PC-3 (cell line): ENCODE data around the gene TBPL2.
"Not testable (repeated sequence)": the region's sequence is repeated elsewhere in the genome, so short reads cannot be mapped to it uniquely, and the experiment has no call there.

Experiments
- EZH2 ChIP-seq: fragments of 300-600 bp; sonication (generic); IDR thresholded peaks from one replicate; pipeline ENCODE4 v1.6.1; 2017; ENCODE audit warnings: antibody characterized with exemption, mild to moderate bottlenecking, low read length; ENCODE audit not compliant: unreplicated experiment
- TF ChIP-seq, protein P1 (sequence below): fragments of 300-600 bp; sonication (generic); conservative IDR thresholded peaks from 2 replicates; pipeline ENCODE4 v1.5.1; 2017; ENCODE audit warnings: antibody characterized with exemption, low read depth, mild to moderate bottlenecking, low read length

DNA sequence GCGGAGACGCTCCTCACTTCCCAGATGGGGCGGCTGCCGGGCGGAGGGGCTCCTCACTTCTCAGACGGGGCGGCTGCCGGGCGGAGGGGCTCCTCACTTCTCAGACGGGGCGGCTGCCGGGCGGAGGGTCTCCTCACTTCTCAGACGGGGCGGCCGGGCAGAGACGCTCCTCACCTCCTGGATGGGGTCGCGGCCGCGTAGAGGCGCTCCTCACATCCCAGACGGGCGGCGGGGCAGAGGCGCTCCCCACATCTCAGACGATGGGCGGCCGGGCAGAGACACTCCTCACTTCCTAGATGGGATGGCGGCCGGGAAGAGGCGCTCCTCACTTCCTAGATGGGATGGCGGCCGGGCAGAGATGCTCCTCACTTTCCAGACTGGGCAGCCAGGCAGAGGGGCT is 16.0 kb upstream of the TBPL2 start:
- TF ChIP-seq, protein P1, sequence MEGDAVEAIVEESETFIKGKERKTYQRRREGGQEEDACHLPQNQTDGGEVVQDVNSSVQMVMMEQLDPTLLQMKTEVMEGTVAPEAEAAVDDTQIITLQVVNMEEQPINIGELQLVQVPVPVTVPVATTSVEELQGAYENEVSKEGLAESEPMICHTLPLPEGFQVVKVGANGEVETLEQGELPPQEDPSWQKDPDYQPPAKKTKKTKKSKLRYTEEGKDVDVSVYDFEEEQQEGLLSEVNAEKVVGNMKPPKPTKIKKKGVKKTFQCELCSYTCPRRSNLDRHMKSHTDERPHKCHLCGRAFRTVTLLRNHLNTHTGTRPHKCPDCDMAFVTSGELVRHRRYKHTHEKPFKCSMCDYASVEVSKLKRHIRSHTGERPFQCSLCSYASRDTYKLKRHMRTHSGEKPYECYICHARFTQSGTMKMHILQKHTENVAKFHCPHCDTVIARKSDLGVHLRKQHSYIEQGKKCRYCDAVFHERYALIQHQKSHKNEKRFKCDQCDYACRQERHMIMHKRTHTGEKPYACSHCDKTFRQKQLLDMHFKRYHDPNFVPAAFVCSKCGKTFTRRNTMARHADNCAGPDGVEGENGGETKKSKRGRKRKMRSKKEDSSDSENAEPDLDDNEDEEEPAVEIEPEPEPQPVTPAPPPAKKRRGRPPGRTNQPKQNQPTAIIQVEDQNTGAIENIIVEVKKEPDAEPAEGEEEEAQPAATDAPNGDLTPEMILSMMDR, result not testable (repeated sequence)
- TF ChIP-seq EZH2, result not testable (repeated sequence)
